GM12801 (cell line): Measurements from ENCODE around the gene COL8A2.

ENCODE experiments used
- TF ChIP-seq, protein P1 (sequence below): IDR thresholded peaks from one replicate; pipeline ENCODE4 v1.5.1; 2011; ENCODE audit warnings: control low read depth; ENCODE audit not compliant: insufficient read length; ENCODE audit errors: extremely low read depth

COL8A2 gene

GRCh38 chr1:36160949-36161485 lies 36.0 kb upstream of the COL8A2 start:
- TF ChIP-seq, protein P1, sequence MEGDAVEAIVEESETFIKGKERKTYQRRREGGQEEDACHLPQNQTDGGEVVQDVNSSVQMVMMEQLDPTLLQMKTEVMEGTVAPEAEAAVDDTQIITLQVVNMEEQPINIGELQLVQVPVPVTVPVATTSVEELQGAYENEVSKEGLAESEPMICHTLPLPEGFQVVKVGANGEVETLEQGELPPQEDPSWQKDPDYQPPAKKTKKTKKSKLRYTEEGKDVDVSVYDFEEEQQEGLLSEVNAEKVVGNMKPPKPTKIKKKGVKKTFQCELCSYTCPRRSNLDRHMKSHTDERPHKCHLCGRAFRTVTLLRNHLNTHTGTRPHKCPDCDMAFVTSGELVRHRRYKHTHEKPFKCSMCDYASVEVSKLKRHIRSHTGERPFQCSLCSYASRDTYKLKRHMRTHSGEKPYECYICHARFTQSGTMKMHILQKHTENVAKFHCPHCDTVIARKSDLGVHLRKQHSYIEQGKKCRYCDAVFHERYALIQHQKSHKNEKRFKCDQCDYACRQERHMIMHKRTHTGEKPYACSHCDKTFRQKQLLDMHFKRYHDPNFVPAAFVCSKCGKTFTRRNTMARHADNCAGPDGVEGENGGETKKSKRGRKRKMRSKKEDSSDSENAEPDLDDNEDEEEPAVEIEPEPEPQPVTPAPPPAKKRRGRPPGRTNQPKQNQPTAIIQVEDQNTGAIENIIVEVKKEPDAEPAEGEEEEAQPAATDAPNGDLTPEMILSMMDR: no peak

- TF ChIP-seq, protein P1: no peak
These were observed 35.4 kb upstream of the COL8A2 start for GRCh38 chr1:36160388-36160948.

DNA sequence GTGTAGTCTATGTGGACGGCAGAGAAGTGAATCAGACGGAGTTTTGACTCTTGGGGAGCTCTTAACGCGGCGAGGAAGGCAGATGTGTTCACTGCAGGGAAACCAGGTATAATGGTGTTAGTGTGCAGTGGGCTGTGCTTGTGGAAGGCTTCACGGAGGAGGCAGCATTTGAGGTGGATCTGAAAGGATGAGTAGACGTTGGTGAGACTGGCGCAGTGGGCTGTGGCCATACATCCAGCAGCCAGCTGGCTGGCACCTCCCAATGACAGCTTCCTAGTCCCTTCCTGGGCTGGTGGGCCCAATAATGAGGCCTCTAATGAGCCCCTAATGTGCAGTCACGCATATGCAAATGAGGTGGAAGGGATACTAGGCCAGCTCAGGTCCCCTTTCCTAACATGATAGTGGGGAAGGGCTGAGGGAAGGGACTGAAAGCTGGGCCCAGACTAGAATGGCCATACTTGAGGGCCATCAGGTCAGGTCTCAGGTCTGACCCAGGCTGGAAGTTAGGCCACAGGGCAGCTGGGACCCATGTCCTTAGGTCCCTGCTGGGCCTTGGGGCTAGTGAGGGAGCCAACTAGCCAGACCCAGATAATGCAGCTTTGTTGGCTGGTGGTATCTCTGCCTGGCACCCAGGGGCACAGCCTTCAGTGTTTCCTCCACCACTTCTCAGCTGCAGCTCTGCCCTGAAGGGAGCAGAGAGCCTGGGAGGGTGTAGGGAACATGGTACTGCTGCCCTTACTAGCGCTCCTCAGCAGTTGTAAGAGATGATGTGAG lies 34.8 kb upstream of the COL8A2 start:
- TF ChIP-seq, protein P1: no peak

DNA sequence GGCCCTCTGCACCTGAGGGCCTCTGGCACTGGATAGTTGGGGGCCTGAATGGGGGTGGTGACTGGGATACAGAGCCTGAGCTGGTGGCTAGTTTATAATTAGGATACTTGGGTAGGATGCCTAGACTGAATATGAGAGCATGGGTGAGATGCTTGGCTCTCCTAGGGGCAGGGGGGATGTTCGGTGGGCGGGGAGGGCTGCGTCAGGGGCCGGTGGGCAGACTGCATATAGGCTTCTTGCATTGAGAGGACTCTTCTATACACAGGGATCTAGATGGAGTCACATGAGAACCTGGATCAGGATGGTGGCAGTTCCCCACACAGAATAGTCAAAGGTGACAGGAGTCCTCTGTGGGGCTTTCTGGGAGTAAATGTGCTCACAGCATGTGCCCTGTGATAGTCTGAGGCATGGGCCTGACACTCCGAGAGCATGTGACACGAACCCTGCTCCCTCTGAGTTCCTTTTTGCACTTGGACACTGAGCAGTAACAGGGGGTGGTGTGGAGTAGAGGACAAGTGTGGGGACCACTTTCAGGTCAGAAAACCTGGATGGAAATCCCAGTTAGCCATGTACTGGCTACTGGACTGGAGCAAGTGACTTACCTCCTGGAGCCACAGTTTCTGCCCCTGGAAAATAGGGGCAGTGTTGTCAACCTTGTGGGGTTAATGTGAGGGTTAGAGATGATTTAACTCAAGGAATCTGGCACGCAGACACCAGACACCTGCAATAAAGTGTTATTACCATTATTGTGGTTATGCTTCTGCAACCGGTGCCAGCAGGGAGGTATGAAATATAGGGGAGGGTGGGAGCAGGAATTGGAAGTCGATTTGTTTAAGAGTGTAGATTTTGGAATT lies 33.2 kb upstream of the COL8A2 start:
- TF ChIP-seq, protein P1: no peak

GRCh38 chr1:36157115-36157903 lies 32.3 kb upstream of the COL8A2 start:
- TF ChIP-seq, protein P1: no peak

DNA sequence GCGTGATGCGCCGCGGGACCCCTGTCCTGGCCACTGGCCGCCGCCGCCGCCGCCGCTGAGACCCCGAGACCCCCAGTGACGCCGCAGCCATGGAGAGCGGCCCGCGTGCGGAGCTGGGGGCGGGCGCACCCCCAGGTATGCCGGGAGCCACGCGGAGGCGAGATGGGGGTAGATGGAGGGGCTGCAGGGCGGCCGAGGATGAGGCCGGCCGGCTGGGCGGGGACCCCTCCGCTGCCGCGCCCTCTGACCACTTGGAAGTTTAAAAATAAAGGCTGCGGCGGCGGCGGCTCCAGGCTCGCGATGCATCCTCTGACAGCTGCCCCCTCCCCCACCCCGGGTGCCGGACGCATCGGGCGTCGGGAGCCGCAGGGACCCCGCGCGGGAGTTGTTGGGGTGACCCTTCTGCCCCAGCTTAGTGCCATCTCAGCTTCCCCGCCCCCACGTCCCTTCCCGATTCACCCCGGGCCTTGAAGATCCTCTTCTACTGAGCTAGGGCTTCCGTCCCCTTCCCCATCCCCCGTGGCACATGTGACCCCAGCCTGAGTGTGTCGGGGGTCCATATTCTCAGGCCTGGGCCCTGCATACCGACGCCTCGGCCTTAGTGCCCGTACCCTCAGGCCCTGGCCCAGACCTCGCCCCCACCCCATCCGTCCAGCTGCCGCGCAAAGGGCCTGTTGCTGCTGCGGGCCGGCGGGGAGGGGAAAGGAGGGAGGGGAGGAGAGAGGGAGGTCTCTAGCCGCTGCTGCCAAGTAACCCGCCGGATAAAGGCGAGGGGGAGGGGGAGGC lies 31.5 kb upstream of the COL8A2 start:
- TF ChIP-seq, protein P1: no peak
